SK-N-SH (cell line): ENCODE measurements around the gene DDX24. TPM values are rescaled to one million over a fixed set of nuclear protein-coding genes. Genes with fewer than 3 reads are reported as not detected.
A peak's percentile ranks its signal among the peaks of the same experiment; 100 is the strongest.

Source experiments
- CTCF ChIA-PET: fragments of 300-600, 350-600 bp; formaldehyde crosslinking; extraction: SDS; loops from one replicate; lab custom pipeline; 2021; lab: Yijun Ruan, JAX
- POLR2A ChIA-PET: fragments of 350-600 bp; sonication (Branson Sonifier 250); formaldehyde crosslinking; extraction: SDS; loops from one replicate; lab custom pipeline; 2020; ENCODE audit warnings: antibody characterized with exemption, inconsistent platforms; lab: Yijun Ruan, JAX
- DNase-seq: peaks from one replicate; pipeline ENCODE4 v3.0.0; 2012
- H2AFZ ChIP-seq: fragments of 200-600 bp; sonication (generic); 2 replicates; pipeline ENCODE4 v1.8.1; 2016; ENCODE audit warnings: antibody characterized with exemption, mild to moderate bottlenecking, low read depth
- H3F3A ChIP-seq: fragments of 200-600 bp; sonication (generic); replicated peaks from 2 replicates; pipeline ENCODE3; 2016; ENCODE audit warnings: antibody characterized with exemption, mild to moderate bottlenecking; ENCODE audit not compliant: insufficient read depth
- H3K27ac ChIP-seq, 2 experiments: fragments of 200-500 bp in 1 of 2; fragments of 200-600 bp in 1 of 2; sonication (Bioruptor generic) in 1 of 2; sonication (generic), shearing (Covaris generic) in 1 of 2; 2 replicates each; pipeline versions ENCODE4 v1.5.1 to v1.6.1; 2014 to 2016; ENCODE audit warnings: low read depth in 2 of 2, inconsistent platforms in 1 of 2, low read length in 1 of 2, mild to moderate bottlenecking in 1 of 2, mixed read lengths in 1 of 2
- H3K27me3 ChIP-seq: fragments of 200-600 bp; sonication (generic), shearing (Covaris generic); 2 replicates; pipeline ENCODE4 v1.6.1; 2016; ENCODE audit warnings: mixed run types; ENCODE audit not compliant: insufficient read depth
- H3K36me3 ChIP-seq, 2 experiments: fragments of 200-500 bp in 1 of 2; fragments of 200-600 bp in 1 of 2; sonication (Bioruptor generic) in 1 of 2; sonication (generic) in 1 of 2; replicated peaks in 1 of 2; 2 replicates each; pipeline versions ENCODE3 to v1.5.1; 2014 to 2016; ENCODE audit warnings: low read length in 1 of 2, mild to moderate bottlenecking in 1 of 2; ENCODE audit not compliant: insufficient read depth in 2 of 2, control insufficient read depth in 1 of 2
- H3K4me1 ChIP-seq, 2 experiments: fragments of 200-500 bp in 1 of 2; fragments of 200-600 bp in 1 of 2; sonication (Bioruptor generic) in 1 of 2; sonication (generic), shearing (Covaris generic) in 1 of 2; 2 replicates each; pipeline versions ENCODE4 v1.5.1 to v1.6.1; 2014 to 2016; ENCODE audit warnings: low read depth in 1 of 2, low read length in 1 of 2, mixed run types in 1 of 2; ENCODE audit not compliant: insufficient read depth in 2 of 2, control insufficient read depth in 1 of 2
- H3K4me2 ChIP-seq: fragments of 200-600 bp; sonication (generic), shearing (Covaris generic); 2 replicates; pipeline ENCODE4 v1.6.1; 2017; ENCODE audit warnings: mixed run types
- H3K4me3 ChIP-seq, 2 experiments: fragments of 200-500 bp in 1 of 2; fragments of 200-600 bp in 1 of 2; sonication (Bioruptor generic) in 1 of 2; sonication (generic), shearing (Covaris generic) in 1 of 2; 2 replicates each; pipeline versions ENCODE4 v1.5.1 to v1.8.1; 2014 to 2016; ENCODE audit warnings: low read depth in 2 of 2, inconsistent platforms in 1 of 2, low read length in 1 of 2, mild to moderate bottlenecking in 1 of 2, mixed read lengths in 1 of 2, moderate library complexity in 1 of 2
- H3K79me2 ChIP-seq: fragments of 200-600 bp; sonication (generic); 2 replicates; pipeline ENCODE4 v1.8.1; 2017; ENCODE audit warnings: mild to moderate bottlenecking; ENCODE audit not compliant: insufficient read depth
- H3K9ac ChIP-seq: fragments of 200-600 bp; sonication (generic); 2 replicates; pipeline ENCODE4 v1.6.1; 2017; ENCODE audit warnings: mixed run types
- H3K9me2 ChIP-seq: fragments of 200-600 bp; sonication (generic); 2 replicates; pipeline ENCODE4 v1.6.1; 2017; ENCODE audit warnings: mixed run types
- H3K9me3 ChIP-seq: fragments of 200-600 bp; sonication (generic); 2 replicates; pipeline ENCODE4 v1.6.1; 2017; ENCODE audit warnings: mixed run types, mild to moderate bottlenecking, moderate library complexity
- H4K20me1 ChIP-seq: fragments of 200-600 bp; sonication (generic); 2 replicates; pipeline ENCODE4 v1.6.1; 2017; ENCODE audit warnings: mild to moderate bottlenecking, mixed run types; ENCODE audit not compliant: insufficient read depth
- CHD2 ChIP-seq: fragments of 150-350 bp; IDR thresholded peaks from 2 replicates; pipeline ENCODE4 v1.6.1; 2018; ENCODE audit warnings: low read length; ENCODE audit not compliant: partially characterized antibody
- CTCF ChIP-seq: fragments of 200-600 bp; sonication (generic); IDR thresholded peaks from 2 replicates; pipeline ENCODE4 v1.6.1; 2017; ENCODE audit warnings: antibody characterized with exemption, mild to moderate bottlenecking, moderate library complexity
- ELF1 ChIP-seq: IDR thresholded peaks from 2 replicates; pipeline ENCODE4 v1.4.0; 2012
- EP300 ChIP-seq, 2 experiments: IDR thresholded peaks; 2 replicates each; pipeline versions ENCODE4 v1.4.0 to v1.6.1; 2012; ENCODE audit warnings: borderline replicate concordance in 1 of 2, low read depth in 1 of 2, low read length in 1 of 2
- GATA2 ChIP-seq: sonication (generic); formaldehyde crosslinking; IDR thresholded peaks from 2 replicates; pipeline ENCODE4 v1.5.0; 2020; ENCODE audit warnings: mild to moderate bottlenecking, missing genetic modification reagents
- JUND ChIP-seq: IDR thresholded peaks from 2 replicates; pipeline ENCODE4 v1.4.0; 2012
- MEF2A ChIP-seq: IDR thresholded peaks from 2 replicates; pipeline ENCODE4 v1.4.0; 2012; ENCODE audit warnings: low read depth, borderline replicate concordance
- NFIC ChIP-seq: IDR thresholded peaks from 2 replicates; pipeline ENCODE4 v1.4.0; 2012; ENCODE audit warnings: borderline replicate concordance
- NRF1 ChIP-seq: IDR thresholded peaks from 2 replicates; pipeline ENCODE4 v1.6.1; 2012; ENCODE audit warnings: low read depth, mild to moderate bottlenecking, low read length
- POLR2AphosphoS5 ChIP-seq: IDR thresholded peaks from 2 replicates; pipeline ENCODE4 v1.6.1; 2012; ENCODE audit warnings: low read depth, low read length
- REST ChIP-seq: IDR thresholded peaks from 2 replicates; pipeline ENCODE4 v1.6.1; 2012; ENCODE audit warnings: mild to moderate bottlenecking, low read depth, low read length, moderate library complexity
- SIN3A ChIP-seq: IDR thresholded peaks from 2 replicates; pipeline ENCODE4 v1.6.1; 2012; ENCODE audit warnings: low read depth, mild to moderate bottlenecking, low read length, moderate library complexity, borderline replicate concordance
- SMC3 ChIP-seq: IDR thresholded peaks from 2 replicates; pipeline ENCODE4 v1.6.1; 2012; ENCODE audit warnings: low read depth, low read length, improper control_type of control experiment
- TAF1 ChIP-seq: IDR thresholded peaks from 2 replicates; pipeline ENCODE4 v1.6.1; 2012; ENCODE audit warnings: low read depth, mild to moderate bottlenecking, low read length, moderate library complexity, borderline replicate concordance
- TEAD4 ChIP-seq: IDR thresholded peaks from 2 replicates; pipeline ENCODE4 v1.4.0; 2012; ENCODE audit warnings: mild to moderate bottlenecking, borderline replicate concordance; ENCODE audit not compliant: insufficient read depth
- ZBTB33 ChIP-seq: IDR thresholded peaks from 2 replicates; pipeline ENCODE4 v1.4.0; 2012; ENCODE audit warnings: low read depth, borderline replicate concordance
- WGBS: methylation state at CpG from one replicate; pipeline ENCODE4 v1.1.6; 2017; ENCODE audit warnings: low lambda C conversion rate; 5-methylcytosine and 5-hydroxymethylcytosine counted together
- polyA plus RNA-seq, 3 experiments: library from polyadenylated mRNA; depleted of rRNA; stranded (reverse); fragments of >200 nt; gene quantifications; 2 replicates each; pipeline ENCODE4 v1.2.3, GENCODE V29; 2012
- TF ChIP-seq, protein P1 (sequence below): fragments of 150-350 bp; IDR thresholded peaks from 2 replicates; pipeline ENCODE4 v1.6.1; 2017; ENCODE audit warnings: antibody characterized with exemption, low read length, low read depth, borderline replicate concordance

The DDX24 gene
- polyA plus RNA-seq, 1 of the 3 experiments (the other 2 are of a cell fraction) = 108 TPM

GRCh38 chr14:94005324-94006073 lies 75.5 kb downstream of the DDX24 start:
- ChIA-PET CTCF (interaction anchor here (0.7 to 11.9 kb wide), 9 partner anchors 8 to 85 kb away, joined by 3 to 219 read pairs (median 4); no protein-coding TSS in a partner anchor), POLR2A (no interaction called here)
- Histone ChIP-seq H3F3A (no peaks in the 10 kb centered on the region), H3K9me3 (no peaks in the 10 kb centered on the region), H4K20me1 (no peaks in the 10 kb centered on the region), H3K4me3 (no peak overlapping the region), H3K36me3 (no peaks in the 10 kb centered on the region), H3K9me2 (no peaks in the 10 kb centered on the region), H3K9ac (no peak overlapping the region), H3K4me1 (peaks cover 0 to 5% of the 10 kb centered on the region in 2 experiments; a peak in 1 of 4 replicates), H2AFZ (no peak overlapping the region), H3K27ac (no peak overlapping the region), H3K27me3 (no peaks in the 10 kb centered on the region), H3K4me2 (no peak overlapping the region), H3K79me2 (no peaks in the 10 kb centered on the region)
- 43% methylated on average over 14 of the region's 14 CpGs for WGBS
- DNase-seq = peak; percentile 56
- no peak for TF ChIP-seq EP300 (IDR thresholded peaks at IDR 0.05; ENCODE audit: borderline replicate concordance in 1 of 2, low read depth in 1 of 2, low read length in 1 of 2)
- TF ChIP-seq TEAD4 = no peak
- peak; percentile 50 for TF ChIP-seq CTCF

DNA sequence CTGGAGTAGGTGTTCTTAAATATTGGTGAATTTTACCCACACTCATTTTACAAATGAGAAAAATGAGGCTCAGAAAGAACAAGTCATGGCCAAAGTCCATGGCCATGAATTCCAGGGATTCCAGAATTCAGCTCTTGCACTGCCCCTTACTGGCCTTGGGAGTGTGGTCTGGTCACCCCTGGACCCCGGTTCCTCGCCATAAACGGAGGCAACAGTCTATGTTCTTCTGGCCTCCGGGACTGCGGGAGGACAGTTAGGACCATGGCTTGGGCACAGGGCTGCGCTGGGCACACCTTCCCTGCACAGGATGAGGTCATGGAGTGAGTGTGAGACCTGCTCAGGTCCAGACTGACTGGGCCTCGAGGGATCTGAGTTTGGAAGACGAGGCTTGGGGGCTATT lies 77.0 kb downstream of the DDX24 start:
- DNase-seq = no peak
- Histone ChIP-seq H3K4me2 (no peak overlapping the region), H3F3A (no peaks in the 10 kb centered on the region), H3K4me3 (no peak overlapping the region), H3K9me2 (no peaks in the 10 kb centered on the region), H2AFZ (no peak overlapping the region), H4K20me1 (no peaks in the 10 kb centered on the region), H3K79me2 (no peaks in the 10 kb centered on the region), H3K9ac (no peak overlapping the region), H3K27ac (no peak overlapping the region), H3K36me3 (no peaks in the 10 kb centered on the region), H3K9me3 (no peaks in the 10 kb centered on the region), H3K4me1 (peaks cover 0 to 5% of the 10 kb centered on the region in 2 experiments; a peak in 1 of 4 replicates), H3K27me3 (no peaks in the 10 kb centered on the region)
- WGBS = 58% methylated on average over 8 of the region's 8 CpGs
- POLR2A ChIA-PET = no interaction called here
- CTCF ChIA-PET = interaction anchor here (1.0 to 11.9 kb wide), 9 partner anchors 10 to 349 kb away, joined by 3 to 219 read pairs (median 4); no protein-coding TSS in a partner anchor
- TF ChIP-seq ELF1 (no peak), CHD2 (no peak), GATA2 (CRISPR knock-in tag) (no peak), JUND (no peak), POLR2AphosphoS5 (no peak), ZBTB33 (no peak), MEF2A (no peak), SMC3 (no peak), TAF1 (no peak), REST (no peak), EP300 (IDR thresholded peaks at IDR 0.05; ENCODE audit: borderline replicate concordance in 1 of 2, low read depth in 1 of 2, low read length in 1 of 2) (no peak), NRF1 (no peak), NFIC (no peak), SIN3A (no peak)
- TF ChIP-seq, protein P1, sequence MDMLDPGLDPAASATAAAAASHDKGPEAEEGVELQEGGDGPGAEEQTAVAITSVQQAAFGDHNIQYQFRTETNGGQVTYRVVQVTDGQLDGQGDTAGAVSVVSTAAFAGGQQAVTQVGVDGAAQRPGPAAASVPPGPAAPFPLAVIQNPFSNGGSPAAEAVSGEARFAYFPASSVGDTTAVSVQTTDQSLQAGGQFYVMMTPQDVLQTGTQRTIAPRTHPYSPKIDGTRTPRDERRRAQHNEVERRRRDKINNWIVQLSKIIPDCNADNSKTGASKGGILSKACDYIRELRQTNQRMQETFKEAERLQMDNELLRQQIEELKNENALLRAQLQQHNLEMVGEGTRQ = no peak
